ENCODE measurements around the gene ARHGEF1.
A peak's percentile ranks its signal among the peaks of the same experiment; 100 is the strongest.
"Not testable (repeated sequence)": the region's sequence is repeated elsewhere in the genome, so short reads cannot be mapped to it uniquely, and the experiment has no call there.

Gene ARHGEF1

GRCh38 chr19:41930926-41931592 lies 48.1 kb downstream of the ARHGEF1 start:
- H3K36me3 Mint-ChIP-seq (ENCODE audit: insufficient read depth), result peaks cover 15% of the 10 kb centered on the region
- H3K4me3 Mint-ChIP-seq, result no peak overlapping the region
- peaks cover 15% of the 10 kb centered on the region for H3K27me3 Mint-ChIP-seq
- peaks cover 49% of the 10 kb centered on the region for H3K4me1 Mint-ChIP-seq
- no peak overlapping the region for H3K27ac Mint-ChIP-seq (ENCODE audit: low read depth)
- no peak for ATAC-seq (replicated peaks; ENCODE audit: extremely low read depth, poor library complexity, severe bottlenecking)
- no peak for DNase-seq (ENCODE audit: low spot score in 2 of 2)
- no peaks in the 10 kb centered on the region for H3K9me3 Mint-ChIP-seq

- H3K9me3 Mint-ChIP-seq, result no peaks in the 10 kb centered on the region
- no peak overlapping the region for H3K27ac Mint-ChIP-seq (ENCODE audit: low read depth)
- H3K4me1 Mint-ChIP-seq, result peaks cover 59% of the 10 kb centered on the region
- H3K4me3 Mint-ChIP-seq, result no peak overlapping the region
- H3K36me3 Mint-ChIP-seq (ENCODE audit: insufficient read depth), result peaks cover 20% of the 10 kb centered on the region
- DNase-seq (ENCODE audit: low spot score in 2 of 2), result no peak
- H3K27me3 Mint-ChIP-seq, result peaks cover 15% of the 10 kb centered on the region
- no peak for ATAC-seq (replicated peaks; ENCODE audit: extremely low read depth, poor library complexity, severe bottlenecking)
Measured at GRCh38 chr19:41932259-41932719, 49.3 kb downstream of the ARHGEF1 start.

- H3K27me3 Mint-ChIP-seq, result peaks cover 15% of the 10 kb centered on the region
- peaks cover 20% of the 10 kb centered on the region for H3K36me3 Mint-ChIP-seq (ENCODE audit: insufficient read depth)
- no peak overlapping the region for H3K4me3 Mint-ChIP-seq
- H3K4me1 Mint-ChIP-seq, result peaks cover 64% of the 10 kb centered on the region
- peak overlapping the region; percentile 95 for H3K27ac Mint-ChIP-seq (ENCODE audit: low read depth)
- no peak for ATAC-seq (replicated peaks; ENCODE audit: extremely low read depth, poor library complexity, severe bottlenecking)
- no peaks in the 10 kb centered on the region for H3K9me3 Mint-ChIP-seq
- no peak for DNase-seq (ENCODE audit: low spot score in 2 of 2)
Measured at GRCh38 chr19:41932720-41933332, 49.8 kb downstream of the ARHGEF1 start.

GRCh38 chr19:41933693-41934426 lies 50.9 kb downstream of the ARHGEF1 start:
- Mint-ChIP-seq H3K4me1 (peaks cover 61% of the 10 kb centered on the region), H3K27ac (ENCODE audit: low read depth) (peak overlapping the region; percentile 95), H3K4me3 (no peak overlapping the region), H3K27me3 (peaks cover 15% of the 10 kb centered on the region), H3K36me3 (ENCODE audit: insufficient read depth) (peaks cover 17% of the 10 kb centered on the region), H3K9me3 (no peaks in the 10 kb centered on the region)
- ATAC-seq (replicated peaks; ENCODE audit: extremely low read depth, poor library complexity, severe bottlenecking) (no peak), DNase-seq (ENCODE audit: low spot score in 2 of 2) (no peak)

DNA sequence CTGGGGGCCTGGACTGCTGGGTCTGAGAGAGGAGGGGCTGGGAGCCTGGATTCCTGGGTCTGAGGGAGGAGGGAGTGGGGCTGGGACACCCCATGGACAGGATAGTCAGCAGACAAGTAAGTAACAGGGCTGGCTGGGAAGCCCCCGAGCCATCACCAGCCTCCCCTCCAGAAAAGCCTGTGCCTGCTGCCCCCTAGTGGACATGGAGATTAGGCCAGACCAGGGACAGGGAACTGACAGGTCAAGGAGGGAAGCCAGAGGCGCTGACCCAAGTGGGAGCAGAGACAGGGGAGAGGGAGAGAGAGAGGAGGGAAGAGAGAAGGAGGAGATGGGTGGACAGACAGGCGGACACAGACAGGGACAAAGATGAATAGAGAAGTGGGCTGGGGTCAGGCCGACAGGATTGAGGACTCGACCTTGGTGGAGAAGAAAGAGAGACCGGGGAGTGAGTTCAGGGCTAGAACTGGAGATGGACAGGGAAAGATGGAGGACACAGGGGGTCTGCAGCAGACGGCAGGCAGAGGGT lies 51.9 kb downstream of the ARHGEF1 start:
- H3K27ac Mint-ChIP-seq (ENCODE audit: low read depth), result peak overlapping the region; percentile 95
- H3K4me1 Mint-ChIP-seq, result peaks cover 53% of the 10 kb centered on the region
- peaks cover 15% of the 10 kb centered on the region for H3K27me3 Mint-ChIP-seq
- H3K4me3 Mint-ChIP-seq, result peak overlapping the region; percentile 33
- H3K9me3 Mint-ChIP-seq, result no peaks in the 10 kb centered on the region
- peaks cover 14% of the 10 kb centered on the region for H3K36me3 Mint-ChIP-seq (ENCODE audit: insufficient read depth)
- peak; percentile 20 for ATAC-seq (replicated peaks; ENCODE audit: extremely low read depth, poor library complexity, severe bottlenecking)
- DNase-seq (ENCODE audit: low spot score in 2 of 2), result peak; percentile 63 to 69

- H3K9me3 Mint-ChIP-seq, result no peaks in the 10 kb centered on the region
- DNase-seq (ENCODE audit: low spot score in 2 of 2), result no peak
- peaks cover 23% of the 10 kb centered on the region for H3K27me3 Mint-ChIP-seq
- H3K27ac Mint-ChIP-seq (ENCODE audit: low read depth), result peak overlapping the region; percentile 95
- peaks cover 14% of the 10 kb centered on the region for H3K36me3 Mint-ChIP-seq (ENCODE audit: insufficient read depth)
- peaks cover 52% of the 10 kb centered on the region for H3K4me1 Mint-ChIP-seq
- ATAC-seq (replicated peaks; ENCODE audit: extremely low read depth, poor library complexity, severe bottlenecking), result peak; percentile 4
- peak overlapping the region; percentile 33 for H3K4me3 Mint-ChIP-seq
Measured at GRCh38 chr19:41935760-41936415, 52.9 kb downstream of the ARHGEF1 start.

- peak in 1 of 2 donors; percentile 81 for DNase-seq (ENCODE audit: low spot score in 2 of 2)
- Mint-ChIP-seq H3K27me3 (peaks cover 29% of the 10 kb centered on the region), H3K9me3 (no peaks in the 10 kb centered on the region), H3K4me1 (peaks cover 57% of the 10 kb centered on the region), H3K36me3 (ENCODE audit: insufficient read depth) (peaks cover 14% of the 10 kb centered on the region), H3K27ac (ENCODE audit: low read depth) (peak overlapping the region; percentile 89), H3K4me3 (peak overlapping the region; percentile 33)
- peak; percentile 88 for ATAC-seq (replicated peaks; ENCODE audit: extremely low read depth, poor library complexity, severe bottlenecking)
Measured at GRCh38 chr19:41936416-41936850, 53.4 kb downstream of the ARHGEF1 start.

DNA sequence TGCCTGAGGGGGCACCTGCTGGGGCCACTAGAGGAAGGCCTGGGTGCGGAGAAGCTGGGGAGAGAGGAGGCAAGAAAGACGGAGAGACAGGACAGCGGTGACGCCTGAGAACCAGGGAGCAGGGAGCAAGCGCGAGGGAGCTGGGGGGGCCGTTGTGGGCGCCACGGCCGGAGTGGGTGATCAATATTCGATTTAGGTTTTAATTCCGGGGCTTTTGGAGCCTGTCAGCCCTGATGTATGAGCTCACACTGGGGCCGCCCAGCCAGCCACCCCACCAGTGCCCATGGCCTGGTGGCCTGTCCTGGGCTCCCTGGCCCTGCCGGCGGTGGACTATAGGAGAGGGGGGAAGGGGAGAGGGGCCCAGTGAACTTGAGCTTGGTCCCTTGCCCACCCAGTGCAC lies 54.0 kb downstream of the ARHGEF1 start:
- Mint-ChIP-seq H3K27me3 (peaks cover 34% of the 10 kb centered on the region), H3K4me3 (peak overlapping the region; percentile 33), H3K27ac (ENCODE audit: low read depth) (peak overlapping the region; percentile 89), H3K4me1 (peaks cover 61% of the 10 kb centered on the region), H3K36me3 (ENCODE audit: insufficient read depth) (peaks cover 14% of the 10 kb centered on the region), H3K9me3 (no peaks in the 10 kb centered on the region)
- no peak for DNase-seq (ENCODE audit: low spot score in 2 of 2)
- ATAC-seq (replicated peaks; ENCODE audit: extremely low read depth, poor library complexity, severe bottlenecking), result no peak

- peaks cover 40% of the 10 kb centered on the region for H3K27me3 Mint-ChIP-seq
- peaks cover 14% of the 10 kb centered on the region for H3K36me3 Mint-ChIP-seq (ENCODE audit: insufficient read depth)
- H3K4me3 Mint-ChIP-seq, result no peak overlapping the region
- peaks cover 60% of the 10 kb centered on the region for H3K4me1 Mint-ChIP-seq
- no peaks in the 10 kb centered on the region for H3K9me3 Mint-ChIP-seq
- no peak for DNase-seq (ENCODE audit: low spot score in 2 of 2)
- ATAC-seq (replicated peaks; ENCODE audit: extremely low read depth, poor library complexity, severe bottlenecking), result no peak
- H3K27ac Mint-ChIP-seq (ENCODE audit: low read depth), result peak overlapping the region; percentile 89
Measured at GRCh38 chr19:41937525-41938468, 54.8 kb downstream of the ARHGEF1 start.

- Mint-ChIP-seq H3K36me3 (ENCODE audit: insufficient read depth) (peaks cover 12% of the 10 kb centered on the region), H3K4me1 (peaks cover 57% of the 10 kb centered on the region), H3K27me3 (peaks cover 45% of the 10 kb centered on the region)
- H3K4me3 Mint-ChIP-seq; ATAC-seq (replicated peaks; ENCODE audit: extremely low read depth, poor library complexity, severe bottlenecking); DNase-seq (ENCODE audit: low spot score in 2 of 2); H3K27ac Mint-ChIP-seq (ENCODE audit: low read depth); H3K9me3 Mint-ChIP-seq: not testable (repeated sequence)
Measured at GRCh38 chr19:41939209-41939608, 56.2 kb downstream of the ARHGEF1 start.

- Mint-ChIP-seq H3K27ac (ENCODE audit: low read depth) (peak overlapping the region; percentile 71), H3K4me1 (peaks cover 57% of the 10 kb centered on the region), H3K36me3 (ENCODE audit: insufficient read depth) (peaks cover 14% of the 10 kb centered on the region), H3K27me3 (peaks cover 38% of the 10 kb centered on the region), H3K4me3 (peak overlapping the region; percentile 68), H3K9me3 (no peaks in the 10 kb centered on the region)
- ATAC-seq (replicated peaks; ENCODE audit: extremely low read depth, poor library complexity, severe bottlenecking), result no peak
- DNase-seq (ENCODE audit: low spot score in 2 of 2), result no peak
Measured at GRCh38 chr19:41939861-41940730, 57.1 kb downstream of the ARHGEF1 start.
